Measurements from ENCODE around the gene CMIP. TPM values are rescaled to one million over a fixed set of nuclear protein-coding genes. Genes with fewer than 3 reads are reported as not detected.
"Not testable (repeated sequence)": the region's sequence is repeated elsewhere in the genome, so short reads cannot be mapped to it uniquely, and the experiment has no call there.

Gene CMIP
- total RNA-seq, 1 experiment from 2014 or later, result 48.2 TPM

- Histone ChIP-seq H3K23me2 (ENCODE audit: insufficient read length, low read depth, low read length, poor library complexity, severe bottlenecking) (no peaks in the 10 kb centered on the region), H3K79me1 (ENCODE audit: insufficient read depth, low read depth, low read length, poor library complexity, severe bottlenecking) (peaks cover 18% of the 10 kb centered on the region), H3K56ac (ENCODE audit: insufficient read length, low read depth, low read length) (no peak overlapping the region), H2AFZ (ENCODE audit: low read length) (no peak overlapping the region), H3K9me3 (ENCODE audit: control insufficient read depth, low read depth, low read length) (no peaks in the 10 kb centered on the region), H2BK15ac (ENCODE audit: low read depth, low read length) (no peak overlapping the region), H3T11ph (ENCODE audit: low read length) (no peak overlapping the region), H2BK12ac (ENCODE audit: insufficient read length, low read depth, low read length) (no peak overlapping the region), H4K5ac (ENCODE audit: insufficient read length, low read depth, low read length) (no peak overlapping the region), H3K27me3 (ENCODE audit: insufficient read depth, low read length) (no peaks in the 10 kb centered on the region), H3K18ac (ENCODE audit: insufficient read length, low read depth, low read length) (no peak overlapping the region), H3K9ac (ENCODE audit: extremely low read depth, insufficient read length, low read length) (no peak overlapping the region), H3K4ac (ENCODE audit: low read depth, low read length) (no peak overlapping the region), H3K79me2 (ENCODE audit: insufficient read depth, low read length) (peaks cover 4% of the 10 kb centered on the region; the same call in 1 of the 2 replicates), H2BK20ac (ENCODE audit: low read depth, low read length, poor library complexity, severe bottlenecking) (no peak overlapping the region), H2AK5ac (ENCODE audit: insufficient read length, low read length) (no peak overlapping the region), H3K27ac (ENCODE audit: insufficient read length, low read depth, low read length) (no peak overlapping the region), H4K20me1 (ENCODE audit: control insufficient read depth, insufficient read depth, insufficient read length) (no peaks in the 10 kb centered on the region), H4K8ac (replicated peaks; ENCODE audit: insufficient read length, low read depth, low read length) (no peak overlapping the region), H2BK5ac (ENCODE audit: insufficient read length, low read length) (no peak overlapping the region), H3K4me2 (ENCODE audit: insufficient read depth, insufficient read length, low read length) (no peak overlapping the region), H4K91ac (ENCODE audit: insufficient read length, low read depth, low read length) (no peak overlapping the region), H2BK120ac (ENCODE audit: low read depth, low read length, poor library complexity, severe bottlenecking) (no peak overlapping the region), H3K23ac (ENCODE audit: insufficient read length, low read depth, low read length) (no peak overlapping the region), H3K14ac (ENCODE audit: insufficient read depth, low read length) (no peak overlapping the region), H3K4me1 (ENCODE audit: insufficient read depth, low read length) (no peaks in the 10 kb centered on the region)
- H3K9me3 Mint-ChIP-seq, result no peaks in the 10 kb centered on the region
- TF ChIP-seq, protein P1, sequence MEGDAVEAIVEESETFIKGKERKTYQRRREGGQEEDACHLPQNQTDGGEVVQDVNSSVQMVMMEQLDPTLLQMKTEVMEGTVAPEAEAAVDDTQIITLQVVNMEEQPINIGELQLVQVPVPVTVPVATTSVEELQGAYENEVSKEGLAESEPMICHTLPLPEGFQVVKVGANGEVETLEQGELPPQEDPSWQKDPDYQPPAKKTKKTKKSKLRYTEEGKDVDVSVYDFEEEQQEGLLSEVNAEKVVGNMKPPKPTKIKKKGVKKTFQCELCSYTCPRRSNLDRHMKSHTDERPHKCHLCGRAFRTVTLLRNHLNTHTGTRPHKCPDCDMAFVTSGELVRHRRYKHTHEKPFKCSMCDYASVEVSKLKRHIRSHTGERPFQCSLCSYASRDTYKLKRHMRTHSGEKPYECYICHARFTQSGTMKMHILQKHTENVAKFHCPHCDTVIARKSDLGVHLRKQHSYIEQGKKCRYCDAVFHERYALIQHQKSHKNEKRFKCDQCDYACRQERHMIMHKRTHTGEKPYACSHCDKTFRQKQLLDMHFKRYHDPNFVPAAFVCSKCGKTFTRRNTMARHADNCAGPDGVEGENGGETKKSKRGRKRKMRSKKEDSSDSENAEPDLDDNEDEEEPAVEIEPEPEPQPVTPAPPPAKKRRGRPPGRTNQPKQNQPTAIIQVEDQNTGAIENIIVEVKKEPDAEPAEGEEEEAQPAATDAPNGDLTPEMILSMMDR (conservative IDR thresholded peaks at IDR 0.05), result no peak
- no peaks in the 10 kb centered on the region for H3K27me3 Mint-ChIP-seq (ENCODE audit: low read depth)
- H3K4me1 Mint-ChIP-seq, result peaks cover 16 to 25% of the 10 kb centered on the region in 2 experiments
- no CpG with 5 or more reads among the region's 8 CpGs for WGBS (ENCODE audit: extremely low coverage, insufficient read length, low lambda C conversion rate)
- peak; percentile 78 for DNase-seq
- no peak overlapping the region for H3K4me3 Mint-ChIP-seq
- H3K36me3 Mint-ChIP-seq (ENCODE audit: insufficient read depth in 1 of 3, low read depth in 3 of 3), result peaks cover 4 to 14% (median 13%) of the 10 kb centered on the region in 3 experiments
- no peak overlapping the region for H3K27ac Mint-ChIP-seq
Measured at GRCh38 chr16:81522108-81522701, 77.6 kb downstream of the CMIP start.

DNA sequence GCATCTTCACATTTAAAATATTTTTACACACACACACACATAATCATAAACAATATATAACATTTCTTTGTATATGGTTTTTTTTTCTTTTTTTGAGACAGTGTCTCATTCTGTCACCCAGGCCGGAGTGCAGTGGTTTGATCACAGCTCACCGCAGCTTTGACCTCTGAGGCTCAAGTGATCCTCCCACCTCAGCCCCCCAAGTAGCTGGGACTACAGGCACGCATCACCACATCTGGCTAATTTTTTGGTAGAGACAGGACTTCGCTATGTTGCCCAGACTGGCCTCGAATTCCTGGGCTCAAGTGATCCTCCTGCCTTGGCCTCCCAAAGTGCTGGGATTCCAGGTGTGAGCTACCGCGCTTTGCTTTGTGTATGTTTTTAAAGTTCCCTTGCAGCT, 78.2 kb downstream of the CMIP start:
- not testable (repeated sequence) for H3K9me3 Mint-ChIP-seq; H3K27ac ChIP-seq (ENCODE audit: insufficient read length, low read depth, low read length); H3K27me3 Mint-ChIP-seq (ENCODE audit: low read depth)

More for the DNA sequence above, 78.2 kb downstream of the CMIP start:
- H4K5ac ChIP-seq (ENCODE audit: insufficient read length, low read depth, low read length); H4K91ac ChIP-seq (ENCODE audit: insufficient read length, low read depth, low read length); DNase-seq; H2BK20ac ChIP-seq (ENCODE audit: low read depth, low read length, poor library complexity, severe bottlenecking); H3K18ac ChIP-seq (ENCODE audit: insufficient read length, low read depth, low read length); H2AK5ac ChIP-seq (ENCODE audit: insufficient read length, low read length); H3K9ac ChIP-seq (ENCODE audit: extremely low read depth, insufficient read length, low read length); H3K4me2 ChIP-seq (ENCODE audit: insufficient read depth, insufficient read length, low read length); H4K8ac ChIP-seq (replicated peaks; ENCODE audit: insufficient read length, low read depth, low read length); H3K14ac ChIP-seq (ENCODE audit: insufficient read depth, low read length); H3K23ac ChIP-seq (ENCODE audit: insufficient read length, low read depth, low read length); H3T11ph ChIP-seq (ENCODE audit: low read length); H2BK15ac ChIP-seq (ENCODE audit: low read depth, low read length); H3K27me3 ChIP-seq (ENCODE audit: insufficient read depth, low read length); H2AFZ ChIP-seq (ENCODE audit: low read length); H2BK120ac ChIP-seq (ENCODE audit: low read depth, low read length, poor library complexity, severe bottlenecking); H3K4ac ChIP-seq (ENCODE audit: low read depth, low read length); H3K23me2 ChIP-seq (ENCODE audit: insufficient read length, low read depth, low read length, poor library complexity, severe bottlenecking); H3K9me3 ChIP-seq (ENCODE audit: control insufficient read depth, low read depth, low read length); H3K56ac ChIP-seq (ENCODE audit: insufficient read length, low read depth, low read length); H3K4me3 Mint-ChIP-seq; H2BK5ac ChIP-seq (ENCODE audit: insufficient read length, low read length); H4K20me1 ChIP-seq (ENCODE audit: control insufficient read depth, insufficient read depth, insufficient read length); H3K79me2 ChIP-seq (ENCODE audit: insufficient read depth, low read length); H2BK12ac ChIP-seq (ENCODE audit: insufficient read length, low read depth, low read length); H3K4me1 ChIP-seq (ENCODE audit: insufficient read depth, low read length): not testable (repeated sequence)
- peaks cover 16 to 25% of the 10 kb centered on the region in 2 experiments for H3K4me1 Mint-ChIP-seq
- H3K36me3 Mint-ChIP-seq (ENCODE audit: insufficient read depth in 1 of 3, low read depth in 3 of 3), result peaks cover 6 to 15% (median 12%) of the 10 kb centered on the region in 3 experiments
- no CpG with 5 or more reads among the region's 7 CpGs for WGBS (ENCODE audit: extremely low coverage, insufficient read length, low lambda C conversion rate)
- peaks cover 17% of the 10 kb centered on the region for H3K79me1 ChIP-seq (ENCODE audit: insufficient read depth, low read depth, low read length, poor library complexity, severe bottlenecking)
- H3K27ac Mint-ChIP-seq, result peak overlapping the region in 2 of 3 experiments; percentile 8 to 32; a peak in 3 of 7 replicates

Measured in H9 (cell line).